H1 (cell line): ENCODE results near the gene KIAA1328. TPM values are rescaled to one million over a fixed set of nuclear protein-coding genes. Genes with fewer than 3 reads are reported as not detected.
"Not testable (repeated sequence)": the region's sequence is repeated elsewhere in the genome, so short reads cannot be mapped to it uniquely, and the experiment has no call there.

Experiments used
- CTCF ChIA-PET: fragments of 300-600 bp; sonication (Branson Sonifier 250); formaldehyde crosslinking; loops from one replicate; lab custom pipeline; 2021; ENCODE audit not compliant: partially characterized antibody; lab: Charles Lee
- POLR2A ChIA-PET: fragments of 300-600 bp; sonication (Branson Sonifier 250); formaldehyde crosslinking; loops from one replicate; lab custom pipeline; 2021; ENCODE audit warnings: inconsistent platforms; ENCODE audit not compliant: partially characterized antibody; lab: Charles Lee
- DNase-seq, 2 experiments: peaks; one replicate each; pipeline versions ENCODE4 v3.0.0 to v3.0.0-alpha.2; 2010 to 2022; ENCODE audit warnings: low spot score in 2 of 2, low read depth in 1 of 2, mixed read lengths in 1 of 2
- FAIRE-seq: peaks from 2 replicates; lab custom pipeline; 2011; peaks lifted over from hg19 to GRCh38; lab: Jason Lieb, UNC
- H2AFZ ChIP-seq: 2 replicates; pipeline ENCODE4 v1.8.1; 2012; ENCODE audit warnings: low read length, inconsistent platforms
- H2AK5ac ChIP-seq: 2 replicates; pipeline ENCODE4 v1.6.1; 2013; ENCODE audit warnings: low read depth, low read length
- H2BK120ac ChIP-seq: replicated peaks from 2 replicates; pipeline ENCODE3; 2013; ENCODE audit warnings: low read depth, low read length, inconsistent platforms
- H2BK12ac ChIP-seq: 2 replicates; pipeline ENCODE4 v1.6.1; 2013; ENCODE audit warnings: low read depth, low read length
- H2BK15ac ChIP-seq: 2 replicates; pipeline ENCODE4 v1.6.1; 2013; ENCODE audit warnings: low read length
- H2BK20ac ChIP-seq: 2 replicates; pipeline ENCODE4 v1.6.1; 2013; ENCODE audit warnings: low read length
- H2BK5ac ChIP-seq: 2 replicates; pipeline ENCODE4 v1.6.1; 2013; ENCODE audit warnings: low read depth, low read length
- H3K14ac ChIP-seq: 2 replicates; pipeline ENCODE4 v1.6.1; 2013; ENCODE audit warnings: inconsistent platforms; ENCODE audit not compliant: insufficient read length
- H3K18ac ChIP-seq: 2 replicates; pipeline ENCODE4 v1.6.1; 2013; ENCODE audit warnings: low read length; ENCODE audit errors: extremely low read depth
- H3K23ac ChIP-seq: 2 replicates; pipeline ENCODE4 v1.6.1; 2013; ENCODE audit warnings: inconsistent platforms; ENCODE audit not compliant: insufficient read length
- H3K23me2 ChIP-seq: 2 replicates; pipeline ENCODE4 v1.6.1; 2013; ENCODE audit warnings: low read depth, low read length
- H3K27ac ChIP-seq: 2 replicates; pipeline ENCODE4 v1.6.1; 2011; ENCODE audit warnings: low read depth, low read length, inconsistent platforms
- H3K27me3 ChIP-seq, 4 experiments: replicated peaks in 1 of 4; 1 replicate in 1 of 4; 2 replicates in 3 of 4; pipeline versions ENCODE4 v1.6.1 to v1.8.1; 2011 to 2013; ENCODE audit warnings: low read length in 3 of 4, mild to moderate bottlenecking in 3 of 4, inconsistent platforms in 2 of 4, mixed read lengths in 2 of 4, moderate library complexity in 1 of 4; ENCODE audit not compliant: control insufficient read depth in 3 of 4, insufficient read depth in 3 of 4; ENCODE audit errors: extremely low read depth in 1 of 4
- H3K36me3 ChIP-seq, 4 experiments: 2 replicates each; pipeline versions ENCODE4 v1.6.1 to v1.8.1; 2011 to 2013; ENCODE audit warnings: mild to moderate bottlenecking in 4 of 4, low read length in 3 of 4, moderate library complexity in 2 of 4, control low read depth in 1 of 4, inconsistent platforms in 1 of 4; ENCODE audit not compliant: insufficient read depth in 4 of 4, control insufficient read depth in 2 of 4
- H3K4ac ChIP-seq: replicated peaks from 2 replicates; pipeline ENCODE3; 2013; ENCODE audit warnings: low read length, low read depth, mixed read lengths, inconsistent platforms; ENCODE audit not compliant: insufficient read length
- H3K4me1 ChIP-seq, 4 experiments: replicated peaks in 1 of 4; 1 replicate in 1 of 4; 2 replicates in 3 of 4; pipeline versions ENCODE4 v1.6.1 to v1.8.1; 2011 to 2013; ENCODE audit warnings: low read length in 3 of 4, inconsistent platforms in 2 of 4, mixed read lengths in 1 of 4; ENCODE audit not compliant: insufficient read depth in 4 of 4, control insufficient read depth in 3 of 4
- H3K4me2 ChIP-seq, 2 experiments: 2 replicates each; pipeline versions ENCODE4 v1.6.1 to v1.8.1; 2011 to 2013; ENCODE audit warnings: low read depth in 2 of 2, low read length in 2 of 2, control low read depth in 1 of 2, inconsistent platforms in 1 of 2, mild to moderate bottlenecking in 1 of 2; ENCODE audit not compliant: insufficient read depth in 1 of 2
- H3K4me3 ChIP-seq, 4 experiments: fragments of 200-600, 300-600 bp in 1 of 4; sonication (generic), shearing (Covaris generic), sonication (Bioruptor Twin) in 1 of 4; 2 replicates each; pipeline versions ENCODE4 v1.5.1 to v1.8.1; 2011 to 2016; ENCODE audit warnings: low read length in 4 of 4, low read depth in 3 of 4, control low read depth in 2 of 4, inconsistent platforms in 2 of 4, mild to moderate bottlenecking in 2 of 4, mixed read lengths in 1 of 4, moderate library complexity in 1 of 4; ENCODE audit not compliant: insufficient read depth in 2 of 4; ENCODE audit errors: extremely low read depth in 1 of 4
- H3K56ac ChIP-seq: replicated peaks from 2 replicates; pipeline ENCODE3; 2013; ENCODE audit warnings: low read depth, mild to moderate bottlenecking, mixed read lengths, low read length, inconsistent platforms; ENCODE audit not compliant: insufficient read length
- H3K79me1 ChIP-seq: 2 replicates; pipeline ENCODE4 v1.6.1; 2013; ENCODE audit warnings: low read depth, low read length, control low read depth
- H3K79me2 ChIP-seq, 2 experiments: 2 replicates each; pipeline versions ENCODE4 v1.6.1 to v1.8.1; 2012 to 2013; ENCODE audit warnings: low read length in 2 of 2, mild to moderate bottlenecking in 2 of 2, inconsistent platforms in 1 of 2; ENCODE audit not compliant: insufficient read depth in 2 of 2, control insufficient read depth in 1 of 2
- H3K9ac ChIP-seq, 4 experiments: replicated peaks in 1 of 4; 1 replicate in 1 of 4; 2 replicates in 3 of 4; pipeline versions ENCODE4 v1.6.1 to v1.8.1; 2011 to 2013; ENCODE audit warnings: low read depth in 3 of 4, low read length in 3 of 4, control low read depth in 2 of 4, mild to moderate bottlenecking in 2 of 4, moderate library complexity in 2 of 4, inconsistent platforms in 1 of 4; ENCODE audit errors: extremely low read depth in 1 of 4
- H3K9me3 ChIP-seq, 2 experiments: 2 replicates each; pipeline versions ENCODE4 v1.6.1 to v1.8.1; 2012 to 2013; ENCODE audit warnings: mild to moderate bottlenecking in 2 of 2, moderate library complexity in 2 of 2, control low read depth in 1 of 2, inconsistent platforms in 1 of 2, low read depth in 1 of 2, low read length in 1 of 2, mixed read lengths in 1 of 2; ENCODE audit not compliant: insufficient read depth in 2 of 2
- H4K20me1 ChIP-seq, 2 experiments: replicated peaks in 1 of 2; 2 replicates each; pipeline versions ENCODE3 to v1.8.1; 2011 to 2013; ENCODE audit warnings: inconsistent platforms in 2 of 2, low read length in 2 of 2, mild to moderate bottlenecking in 1 of 2; ENCODE audit not compliant: insufficient read depth in 2 of 2, control insufficient read depth in 1 of 2
- H4K5ac ChIP-seq: 2 replicates; pipeline ENCODE4 v1.6.1; 2013; ENCODE audit warnings: low read length, low read depth, mixed read lengths, inconsistent platforms; ENCODE audit not compliant: insufficient read length
- H4K8ac ChIP-seq: 2 replicates; pipeline ENCODE4 v1.8.0; 2013; ENCODE audit warnings: mild to moderate bottlenecking, moderate library complexity, low read length, inconsistent platforms; ENCODE audit not compliant: insufficient read depth; ENCODE audit errors: extremely low read depth
- H4K91ac ChIP-seq: replicated peaks from 2 replicates; pipeline ENCODE3; 2013; ENCODE audit warnings: low read length, mixed read lengths, inconsistent platforms; ENCODE audit not compliant: insufficient read length
- WGBS, 2 experiments: shearing (Covaris generic) in 1 of 2; methylation state at CpG; one replicate each; pipeline versions ENCODE4 v1.1.6 to v1.1.7; 2013 to 2015; ENCODE audit warnings: low lambda C conversion rate in 2 of 2, mixed read lengths in 2 of 2, inconsistent platforms in 1 of 2, low coverage in 1 of 2, missing lambda C conversion rate in 1 of 2; ENCODE audit not compliant: insufficient replicate concordance in 2 of 2, insufficient coverage in 1 of 2, insufficient read length in 1 of 2; ENCODE audit errors: extremely low coverage in 1 of 2, missing lambda C conversion rate in 1 of 2; 5-methylcytosine and 5-hydroxymethylcytosine counted together
- polyA plus RNA-seq, 7 experiments: library from polyadenylated mRNA; depleted of rRNA in 3 of 7; stranded (reverse) in 5 of 7; unstranded in 2 of 7; fragments of >200 nt in 5 of 7; fragments of 200-250 nt in 2 of 7; gene quantifications; 1 replicate in 5 of 7; 2 replicates in 1 of 7; 4 replicates in 1 of 7; pipeline versions ENCODE4 v1.2.1 to v1.2.3, GENCODE V29; 2011 to 2013; ENCODE audit warnings: missing spikeins in 2 of 7, mixed read lengths in 2 of 7
- total RNA-seq: library from RNA; stranded (reverse); fragmentation: NEBNext Ultra II Directional; extraction: Animal tissue kit (Norgen Biotek cat#: 25700); gene quantifications from 2 replicates; pipeline ENCODE4 v1.2.1, GENCODE V29; 2021

The KIAA1328 gene
- total and polyA plus RNA-seq, 2 of the 8 experiments (the other 6 are each of a cell fraction or from before 2014, with no cell fraction given): 2.6 to 5.7 TPM

GRCh38 chr18:36909282-36909681, 80.4 kb downstream of the KIAA1328 start:
- H3K4ac ChIP-seq, H3K79me2 ChIP-seq, H3K18ac ChIP-seq, POLR2A ChIA-PET, H2AK5ac ChIP-seq, H2BK5ac ChIP-seq, H3K4me1 ChIP-seq, H3K79me1 ChIP-seq, H4K8ac ChIP-seq, H2AFZ ChIP-seq, H2BK120ac ChIP-seq, H2BK20ac ChIP-seq, H3K23ac ChIP-seq, H3K9me3 ChIP-seq, DNase-seq, H3K14ac ChIP-seq, H4K20me1 ChIP-seq, H3K4me2 ChIP-seq, H4K5ac ChIP-seq, H3K23me2 ChIP-seq, H3K9ac ChIP-seq, H3K27ac ChIP-seq, H3K4me3 ChIP-seq, H2BK12ac ChIP-seq, FAIRE-seq, H3K36me3 ChIP-seq, H2BK15ac ChIP-seq, H3K27me3 ChIP-seq, H3K56ac ChIP-seq, H4K91ac ChIP-seq: not testable (repeated sequence)
- CTCF ChIA-PET: interaction anchor here (1.9 kb wide), 1 partner anchor 10 kb away, joined by 5 read pairs; no protein-coding TSS in a partner anchor
- 95% methylated on average over 4 of the region's 4 CpGs; no CpG with 5 or more reads in 1 of the 2 experiments for WGBS, 2 experiments
